A549 (cell line): ENCODE measurements around the gene THADA. TPM values are rescaled to one million over a fixed set of nuclear protein-coding genes. Genes with fewer than 3 reads are reported as not detected.

ENCODE experiments used
- ATAC-seq, 2 experiments: fragments of 200-7000 bp in 1 of 2; fragments of >200 bp in 1 of 2; cut with Nextera tagmentation in 1 of 2; cut with Tn5 transposase in 1 of 2; 3 replicates each; pipeline versions ENCODE4 v1.8.0 to v1.9.1; 2018 to 2020; ENCODE audit warnings: mild to moderate bottlenecking in 1 of 2, moderate library complexity in 1 of 2
- CTCF ChIA-PET: fragments of 300-600 bp; sonication (Branson Sonifier 250); formaldehyde crosslinking; extraction: SDS; loops from one replicate; lab custom pipeline; 2021; ENCODE audit warnings: antibody characterized with exemption, inconsistent platforms; lab: Yijun Ruan, JAX
- POLR2A ChIA-PET: fragments of 350-600 bp; formaldehyde crosslinking; extraction: SDS; loops from one replicate; lab custom pipeline; 2021; ENCODE audit warnings: antibody characterized with exemption, inconsistent platforms; lab: Yijun Ruan, JAX
- DNase-seq, 2 experiments: peaks; one replicate each; pipeline versions ENCODE4 v3.0.0 to v3.0.0-alpha.2; 2011 to 2016; ENCODE audit warnings: low read depth in 1 of 2, low spot score in 1 of 2
- FAIRE-seq: peaks from 2 replicates; lab custom pipeline; 2011; peaks lifted over from hg19 to GRCh38; lab: Jason Lieb, UNC
- H3K27ac ChIP-seq, 2 experiments: fragments of >200 bp; sonication (Bioruptor Twin); formaldehyde crosslinking; 3 replicates each; pipeline ENCODE4 v1.5.1; 2016 to 2017
- H3K4me1 ChIP-seq: fragments of >200 bp; sonication (Bioruptor Twin); formaldehyde crosslinking; 3 replicates; pipeline ENCODE4 v1.6.1; 2016
- H3K4me2 ChIP-seq: fragments of >200 bp; sonication (Bioruptor Twin); formaldehyde crosslinking; 3 replicates; pipeline ENCODE4 v1.6.1; 2016
- H3K4me3 ChIP-seq: fragments of >200 bp; sonication (Bioruptor Twin); formaldehyde crosslinking; 3 replicates; pipeline ENCODE4 v1.5.1; 2016
- H3K9me3 ChIP-seq: fragments of >200 bp; sonication (Bioruptor Twin); formaldehyde crosslinking; 3 replicates; pipeline ENCODE4 v1.6.1; 2016
- BCL3 ChIP-seq: fragments of >200 bp; sonication (Bioruptor Twin); formaldehyde crosslinking; IDR thresholded peaks from 3 replicates; pipeline ENCODE4 v1.6.1; 2016
- CBX8 ChIP-seq: fragments of 200-600 bp; sonication (generic); IDR thresholded peaks from 2 replicates; pipeline ENCODE4 v1.6.1; 2016
- CEBPB ChIP-seq, 2 experiments: fragments of >200 bp in 1 of 2; sonication (Bioruptor Twin) in 1 of 2; formaldehyde crosslinking in 1 of 2; IDR thresholded peaks; 2 replicates each; pipeline ENCODE4 v1.6.1; 2012 to 2016
- EP300 ChIP-seq, 2 experiments: fragments of >200 bp; sonication (Bioruptor Twin); formaldehyde crosslinking; IDR thresholded peaks; 2 replicates in 1 of 2; 3 replicates in 1 of 2; pipeline ENCODE4 v1.6.1; 2016 to 2017
- FOSL2 ChIP-seq, 2 experiments: fragments of 450-650 bp in 1 of 2; fragments of >200 bp in 1 of 2; sonication (Bioruptor Twin) in 1 of 2; formaldehyde crosslinking; IDR thresholded peaks; 2 replicates each; pipeline versions ENCODE4 v1.5.0 to v1.6.1; 2016 to 2020; ENCODE audit warnings: mild to moderate bottlenecking in 1 of 2, moderate library complexity in 1 of 2
- GATA3 ChIP-seq: IDR thresholded peaks from 2 replicates; pipeline ENCODE4 v1.6.1; 2012; ENCODE audit warnings: borderline replicate concordance
- HES2 ChIP-seq: fragments of >200 bp; sonication (Bioruptor Twin); formaldehyde crosslinking; IDR thresholded peaks from 2 replicates; pipeline ENCODE4 v1.6.1; 2016
- JUN ChIP-seq, 2 experiments: fragments of >200 bp; sonication (Bioruptor Twin); formaldehyde crosslinking; IDR thresholded peaks; 2 replicates in 1 of 2; 3 replicates in 1 of 2; pipeline ENCODE4 v1.6.1; 2016 to 2017
- JUNB ChIP-seq: fragments of >200 bp; sonication (Bioruptor Twin); formaldehyde crosslinking; IDR thresholded peaks from 2 replicates; pipeline ENCODE4 v1.6.1; 2016
- KDM1A ChIP-seq: fragments of 200-600 bp; sonication (generic); IDR thresholded peaks from 2 replicates; pipeline ENCODE4 v1.6.1; 2016; ENCODE audit warnings: low read depth, mild to moderate bottlenecking
- KDM5A ChIP-seq: fragments of 200-600 bp; sonication (generic); IDR thresholded peaks from 2 replicates; pipeline ENCODE4 v1.6.1; 2016; ENCODE audit warnings: antibody characterized with exemption, mild to moderate bottlenecking
- MAFK ChIP-seq: fragments of 450-650 bp; IDR thresholded peaks from 2 replicates; pipeline ENCODE4 v1.6.1; 2014; ENCODE audit not compliant: partially characterized antibody
- MYC ChIP-seq: IDR thresholded peaks from 2 replicates; pipeline ENCODE4 v1.6.1; 2012; ENCODE audit warnings: mild to moderate bottlenecking, inconsistent platforms, low read length, improper control_type of control experiment, borderline replicate concordance
- NR3C1 ChIP-seq: fragments of >200 bp; sonication (Bioruptor Twin); formaldehyde crosslinking; IDR thresholded peaks from 3 replicates; pipeline ENCODE4 v1.6.1; 2017
- RAD21 ChIP-seq, 2 experiments: fragments of >200 bp in 1 of 2; sonication (Bioruptor Twin) in 1 of 2; formaldehyde crosslinking in 1 of 2; IDR thresholded peaks in 1 of 2; conservative IDR thresholded peaks in 1 of 2; 2 replicates in 1 of 2; 3 replicates in 1 of 2; pipeline ENCODE4 v1.6.1; 2012 to 2018; ENCODE audit warnings: inconsistent platforms in 1 of 2
- RNF2 ChIP-seq: fragments of 200-600 bp; sonication (generic); IDR thresholded peaks from 2 replicates; pipeline ENCODE4 v1.6.1; 2016; ENCODE audit warnings: low read depth, mild to moderate bottlenecking, antibody characterized with exemption, moderate library complexity, borderline replicate concordance
- SMC3 ChIP-seq: fragments of >200 bp; sonication (Bioruptor Twin); formaldehyde crosslinking; IDR thresholded peaks from 3 replicates; pipeline ENCODE4 v1.6.1; 2018; ENCODE audit warnings: inconsistent platforms
- ZFP36 ChIP-seq: fragments of 450-650 bp; IDR thresholded peaks from 2 replicates; pipeline ENCODE4 v1.6.1; 2014; ENCODE audit warnings: borderline replicate concordance; ENCODE audit not compliant: partially characterized antibody
- ZNF302 ChIP-seq: fragments of 250-450 bp; sonication (Bioruptor Pico); IDR thresholded peaks from 2 replicates; pipeline ENCODE4 v1.9.0; 2021; ENCODE audit warnings: inconsistent platforms, mild to moderate bottlenecking, moderate library complexity
- WGBS: methylation state at CpG from one replicate; pipeline ENCODE4 v1.1.6; 2017; ENCODE audit errors: missing lambda C conversion rate; 5-methylcytosine and 5-hydroxymethylcytosine counted together
- polyA plus RNA-seq, 4 experiments: library from polyadenylated mRNA; depleted of rRNA in 3 of 4; stranded (reverse); fragments of >200 nt; fragmentation: RNase III in 1 of 4; extraction: RNeasy Plus Mini Kit Qiagen cat#74134 plus additional on column Dnase treatment in 1 of 4; gene quantifications; 2 replicates in 3 of 4; 3 replicates in 1 of 4; pipeline ENCODE4 v1.2.3, GENCODE V29; 2011 to 2017

Gene THADA
- polyA plus RNA-seq, 2 of the 4 experiments (the other 2 are of a cell fraction): 21.8 to 37.9 TPM

GRCh38 chr2:43459446-43460173 lies 136.2 kb downstream of the THADA start:
- H3K4me2 ChIP-seq: peak overlapping the region; percentile 61
- H3K27ac ChIP-seq: peak overlapping the region; percentile 58 to 77
- CTCF ChIA-PET: interaction anchor here (0.6 to 1.4 kb wide), 2 partner anchors 25 to 133 kb away, joined by 3 to 7 read pairs; no protein-coding TSS in a partner anchor
- 88% methylated on average over 1 of the region's 1 CpG for WGBS
- TF ChIP-seq CBX8 (no peak), GATA3 (peak; percentile 41; the same call in 1 of the 2 replicates), MYC (0 out of 2 replicates have a peak, but pooled peaks have one; percentile 20), RAD21 (conservative IDR thresholded peaks at IDR 0.05 in 1 of 2, IDR thresholded peaks at IDR 0.05 in 1 of 2) (no peak), FOSL2 (IDR thresholded peaks at IDR 0.05) (peak; percentile 46; the same call in 1 of the 2 replicates), FOSL2 (CRISPR knock-in tag; IDR thresholded peaks at IDR 0.05) (peak; percentile 78), KDM1A (no peak), KDM5A (no peak), JUNB (peak; percentile 64), NR3C1 (no peak), ZFP36 (no peak), RNF2 (no peak)
- no peak for FAIRE-seq
- POLR2A ChIA-PET: interaction anchor here (0.6 kb wide), 1 partner anchor 233 kb away, joined by 3 read pairs; the partner anchor contains the start of gene ZFP36L2
- peak in 1 of 2 experiments; percentile 77 for DNase-seq
- H3K4me3 ChIP-seq: no peak overlapping the region
- ATAC-seq: peak; percentile 55 to 85; a peak in 3 of 6 replicates
- H3K4me1 ChIP-seq: peaks cover 95% of the 10 kb centered on the region
- H3K9me3 ChIP-seq: no peaks in the 10 kb centered on the region

- Histone ChIP-seq H3K9me3 (no peaks in the 10 kb centered on the region), H3K4me2 (peak overlapping the region; percentile 61), H3K4me3 (no peak overlapping the region), H3K4me1 (peaks cover 80% of the 10 kb centered on the region), H3K27ac (peak overlapping the region; percentile 58 to 75)
- DNase-seq: peak in 1 of 2 experiments; percentile 68
- POLR2A ChIA-PET: no interaction called here
- ATAC-seq: peak; percentile 54 to 60; a peak in 3 of 6 replicates
- TF ChIP-seq KDM1A: no peak
- peak; percentile 47 for TF ChIP-seq MAFK
- no peak for TF ChIP-seq HES2
- TF ChIP-seq FOSL2 (IDR thresholded peaks at IDR 0.05): peak; percentile 88
- TF ChIP-seq FOSL2 (CRISPR knock-in tag; IDR thresholded peaks at IDR 0.05): peak; percentile 91
- peak; percentile 78 for TF ChIP-seq GATA3
- peak in 1 of 2 experiments; percentile 43; a peak in 1 of 5 replicates for TF ChIP-seq RAD21 (conservative IDR thresholded peaks at IDR 0.05 in 1 of 2, IDR thresholded peaks at IDR 0.05 in 1 of 2)
- 0 out of 3 replicates have a peak, but pooled peaks have one; percentile 23 for TF ChIP-seq SMC3
- peak; percentile 90 to 91 for TF ChIP-seq CEBPB (IDR thresholded peaks at IDR 0.05)
- TF ChIP-seq JUNB: peak; percentile 96
- TF ChIP-seq ZNF302 (CRISPR knock-in tag): no peak
- peak; percentile 53 to 76; a peak in 2 of 5 replicates for TF ChIP-seq JUN (IDR thresholded peaks at IDR 0.05)
- peak; percentile 52 to 57; a peak in 2 of 5 replicates for TF ChIP-seq EP300 (IDR thresholded peaks at IDR 0.05)
- TF ChIP-seq BCL3: 0 out of 3 replicates have a peak, but pooled peaks have one; percentile 34
- 50% methylated on average over 4 of the region's 4 CpGs for WGBS
- CTCF ChIA-PET: interaction anchor here (0.7 kb wide), 1 partner anchor 33 kb away, joined by 3 read pairs; no protein-coding TSS in a partner anchor
- no peak for FAIRE-seq
Measured at GRCh38 chr2:43458014-43458628, 137.7 kb downstream of the THADA start.
